Adipose tissue (tissue), 3 donors: Measurements from ENCODE around the gene ADSL. TPM values are rescaled to one million over a fixed set of nuclear protein-coding genes. Genes with fewer than 3 reads are reported as not detected.

ENCODE experiments used
- polyA plus RNA-seq, 3 donors: library from polyadenylated mRNA; stranded (reverse); fragments of 200-250 nt; gene quantifications; one replicate each; pipeline ENCODE4 v1.2.3, GENCODE V29; 2013
- donor health status: healthy with polysubstance abuse.
- donor health status: Bipolar disorder and iron deficiency.
- donor health status: healthy.

The ADSL gene
- polyA plus RNA-seq, 3 donors, result 38.4 to 44.5 (median 44.0) TPM

Other genes with a start within 250 kb of the ADSL start
- gene TNRC6B, start 168.6 kb upstream of the ADSL start, polyA plus RNA-seq, result 1 to 10 TPM; 1.7 to 7.2 (median 3.4) TPM
- 100 to 1,000 TPM in 1 of 3 donors, 10 to 100 TPM in 2; 54.1 to 103 (median 57.5) TPM for gene SGSM3, start 24.1 kb downstream of the ADSL start, polyA plus RNA-seq